Measurements from ENCODE around the gene ANAPC5. TPM values are rescaled to one million over a fixed set of nuclear protein-coding genes. Genes with fewer than 3 reads are reported as not detected.
"Not testable (repeated sequence)": the region's sequence is repeated elsewhere in the genome, so short reads cannot be mapped to it uniquely, and the experiment has no call there.

The ANAPC5 gene
- total and polyA plus RNA-seq, 2 donors (not counting 1 experiment from before 2014, with no cell fraction given), result 113 to 149 TPM

DNA sequence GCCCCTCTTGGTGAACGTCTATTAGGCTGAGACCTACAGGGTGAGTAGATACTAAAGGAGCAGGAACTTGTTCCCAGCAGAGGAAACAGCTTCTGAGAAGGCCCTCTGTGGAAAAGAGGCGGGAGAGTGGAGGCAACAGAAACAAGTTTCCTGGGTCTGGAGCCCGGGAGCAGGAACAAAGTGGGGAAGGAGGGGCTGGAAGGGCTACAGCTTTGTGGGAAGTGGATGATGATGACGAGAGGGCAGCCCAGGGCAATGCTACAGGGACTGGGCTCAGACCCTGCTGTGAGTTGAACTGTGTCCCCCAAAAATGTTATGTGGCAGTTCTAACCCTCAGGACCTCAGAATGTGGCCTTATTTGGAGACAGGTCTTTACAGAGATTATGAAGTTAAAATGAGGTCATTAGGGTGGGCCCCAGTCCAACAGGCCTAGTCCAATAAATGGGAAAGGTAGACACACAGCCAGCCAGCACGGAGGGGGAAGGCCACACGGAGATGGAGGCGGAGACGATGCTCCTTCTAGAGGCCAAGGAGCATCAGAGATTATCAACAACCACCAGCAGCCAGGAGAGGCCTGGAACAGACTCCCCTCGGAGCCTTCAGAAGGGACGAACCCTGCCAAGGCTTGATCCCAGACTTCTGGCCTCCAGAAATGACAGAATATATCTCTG is 70.0 kb downstream of the ANAPC5 start:
- H3K27ac ChIP-seq (ENCODE audit: insufficient read depth, low read length), result no peak overlapping the region
- no peak overlapping the region for H2AFZ ChIP-seq (ENCODE audit: low read length)
- no peaks in the 10 kb centered on the region for H3K9me3 ChIP-seq (ENCODE audit: control insufficient read depth, insufficient read depth, low read depth, low read length)
- peaks cover 15% of the 10 kb centered on the region for H3K4me1 ChIP-seq (ENCODE audit: control insufficient read depth, extremely low read depth, insufficient read depth, low read length)
- no peak for DNase-seq (ENCODE audit: low read depth in 2 of 2)
- H3K27me3 ChIP-seq (ENCODE audit: control insufficient read depth, insufficient read depth, low read length), result no peaks in the 10 kb centered on the region
- no peaks in the 10 kb centered on the region for H4K20me1 ChIP-seq (ENCODE audit: control insufficient read depth, extremely low read depth, insufficient read depth, low read length)
- H3K36me3 ChIP-seq (ENCODE audit: control insufficient read depth, insufficient read depth, low read length), result peaks cover 1% of the 10 kb centered on the region
- TF ChIP-seq, protein P1, sequence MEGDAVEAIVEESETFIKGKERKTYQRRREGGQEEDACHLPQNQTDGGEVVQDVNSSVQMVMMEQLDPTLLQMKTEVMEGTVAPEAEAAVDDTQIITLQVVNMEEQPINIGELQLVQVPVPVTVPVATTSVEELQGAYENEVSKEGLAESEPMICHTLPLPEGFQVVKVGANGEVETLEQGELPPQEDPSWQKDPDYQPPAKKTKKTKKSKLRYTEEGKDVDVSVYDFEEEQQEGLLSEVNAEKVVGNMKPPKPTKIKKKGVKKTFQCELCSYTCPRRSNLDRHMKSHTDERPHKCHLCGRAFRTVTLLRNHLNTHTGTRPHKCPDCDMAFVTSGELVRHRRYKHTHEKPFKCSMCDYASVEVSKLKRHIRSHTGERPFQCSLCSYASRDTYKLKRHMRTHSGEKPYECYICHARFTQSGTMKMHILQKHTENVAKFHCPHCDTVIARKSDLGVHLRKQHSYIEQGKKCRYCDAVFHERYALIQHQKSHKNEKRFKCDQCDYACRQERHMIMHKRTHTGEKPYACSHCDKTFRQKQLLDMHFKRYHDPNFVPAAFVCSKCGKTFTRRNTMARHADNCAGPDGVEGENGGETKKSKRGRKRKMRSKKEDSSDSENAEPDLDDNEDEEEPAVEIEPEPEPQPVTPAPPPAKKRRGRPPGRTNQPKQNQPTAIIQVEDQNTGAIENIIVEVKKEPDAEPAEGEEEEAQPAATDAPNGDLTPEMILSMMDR (conservative IDR thresholded peaks at IDR 0.05 in 1 of 2, IDR thresholded peaks at IDR 0.05 in 1 of 2; ENCODE audit: low read depth in 1 of 2, low read length in 2 of 2), result no peak
- TF ChIP-seq EZH2 (IDR thresholded peaks at IDR 0.05; ENCODE audit: low read length, missing control alignments), result no peak
- H3K4me2 ChIP-seq (ENCODE audit: extremely low read depth, insufficient read depth, low read length), result no peak overlapping the region
- no peak overlapping the region for H3K4me3 ChIP-seq (replicated peaks in 1 of 4; ENCODE audit: control extremely low read depth in 1 of 4, insufficient read depth in 1 of 4, low read depth in 3 of 4, low read length in 4 of 4)
- H3K79me2 ChIP-seq (ENCODE audit: control insufficient read depth, insufficient read depth, low read length), result peaks cover 6% of the 10 kb centered on the region
- no peak overlapping the region for H3K9ac ChIP-seq (ENCODE audit: insufficient read depth, low read length)

DNA sequence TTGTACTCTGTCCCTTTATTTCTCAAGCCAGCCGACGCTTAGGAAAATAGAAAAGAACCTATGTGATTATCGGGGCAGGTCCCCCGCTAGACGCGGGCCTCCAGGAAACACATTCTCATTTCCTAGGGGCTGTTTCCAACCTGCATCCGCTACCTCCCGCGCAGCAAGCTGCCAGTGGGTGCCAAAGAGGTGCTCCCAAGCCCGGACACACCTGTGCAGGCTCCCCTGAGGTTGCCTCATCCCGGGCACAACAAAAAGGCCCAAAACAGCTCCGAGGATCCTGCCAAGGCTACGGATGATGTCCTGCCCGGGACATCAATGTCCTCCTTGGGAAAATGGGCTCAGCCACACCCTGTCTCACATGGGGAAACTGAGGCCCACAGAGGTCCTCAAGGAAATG is 71.1 kb downstream of the ANAPC5 start:
- not testable (repeated sequence) for H3K27me3 ChIP-seq (ENCODE audit: control insufficient read depth, insufficient read depth, low read length); H3K36me3 ChIP-seq (ENCODE audit: control insufficient read depth, insufficient read depth, low read length); H3K4me3 ChIP-seq (replicated peaks in 1 of 4; ENCODE audit: control extremely low read depth in 1 of 4, insufficient read depth in 1 of 4, low read depth in 3 of 4, low read length in 4 of 4); DNase-seq (ENCODE audit: low read depth in 2 of 2); H3K9me3 ChIP-seq (ENCODE audit: control insufficient read depth, insufficient read depth, low read depth, low read length); H4K20me1 ChIP-seq (ENCODE audit: control insufficient read depth, extremely low read depth, insufficient read depth, low read length); H3K27ac ChIP-seq (ENCODE audit: insufficient read depth, low read length); H3K9ac ChIP-seq (ENCODE audit: insufficient read depth, low read length); H3K79me2 ChIP-seq (ENCODE audit: control insufficient read depth, insufficient read depth, low read length); H3K4me2 ChIP-seq (ENCODE audit: extremely low read depth, insufficient read depth, low read length); H2AFZ ChIP-seq (ENCODE audit: low read length)
- H3K4me1 ChIP-seq (ENCODE audit: control insufficient read depth, extremely low read depth, insufficient read depth, low read length), result peaks cover 15% of the 10 kb centered on the region

DNA sequence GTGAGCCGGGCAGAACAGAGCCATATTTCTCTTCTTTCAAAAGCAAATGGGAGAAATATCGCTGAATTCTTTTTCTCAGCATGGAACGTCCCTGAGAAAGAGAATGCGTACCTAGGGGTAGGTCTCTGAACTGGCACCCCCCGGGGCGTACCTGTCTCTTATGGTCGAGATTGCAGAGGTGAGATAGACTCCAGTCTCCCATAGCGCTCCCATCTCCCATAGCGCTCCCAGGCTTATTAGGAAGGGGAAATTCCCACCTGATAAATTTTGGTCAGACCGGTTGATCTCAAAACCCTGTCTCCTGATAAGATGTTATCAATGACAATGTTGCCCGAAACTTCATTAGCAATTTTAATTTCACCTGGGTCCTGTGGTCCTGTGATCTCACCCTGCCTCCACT is 71.7 kb downstream of the ANAPC5 start:
- H3K36me3 ChIP-seq (ENCODE audit: control insufficient read depth, insufficient read depth, low read length); H3K79me2 ChIP-seq (ENCODE audit: control insufficient read depth, insufficient read depth, low read length); H3K27me3 ChIP-seq (ENCODE audit: control insufficient read depth, insufficient read depth, low read length); DNase-seq (ENCODE audit: low read depth in 2 of 2); H3K4me3 ChIP-seq (replicated peaks in 1 of 4; ENCODE audit: control extremely low read depth in 1 of 4, insufficient read depth in 1 of 4, low read depth in 3 of 4, low read length in 4 of 4); H4K20me1 ChIP-seq (ENCODE audit: control insufficient read depth, extremely low read depth, insufficient read depth, low read length); H3K4me2 ChIP-seq (ENCODE audit: extremely low read depth, insufficient read depth, low read length); H3K9ac ChIP-seq (ENCODE audit: insufficient read depth, low read length); H3K27ac ChIP-seq (ENCODE audit: insufficient read depth, low read length); H2AFZ ChIP-seq (ENCODE audit: low read length); H3K9me3 ChIP-seq (ENCODE audit: control insufficient read depth, insufficient read depth, low read depth, low read length): not testable (repeated sequence)
- peaks cover 15% of the 10 kb centered on the region for H3K4me1 ChIP-seq (ENCODE audit: control insufficient read depth, extremely low read depth, insufficient read depth, low read length)

DNA sequence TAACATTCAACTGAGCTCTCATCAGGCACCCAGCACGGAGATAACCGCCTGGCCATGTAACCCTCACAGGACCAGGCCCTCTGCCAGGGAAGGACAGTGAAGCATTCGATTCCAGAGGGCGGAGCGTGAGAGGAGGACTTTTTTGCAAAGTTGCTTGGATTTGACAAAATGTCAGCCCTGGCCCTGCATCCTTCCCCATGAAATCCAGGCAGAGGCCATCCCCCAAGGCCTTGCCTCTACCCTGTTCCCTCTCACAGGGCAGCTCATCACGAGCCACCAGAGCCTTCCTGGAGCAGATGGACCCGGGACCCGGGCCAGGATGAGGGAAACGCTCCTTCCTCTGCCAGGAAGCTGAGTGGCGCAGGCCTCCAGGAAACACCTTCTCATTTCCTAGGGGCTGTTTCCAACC is 72.7 kb downstream of the ANAPC5 start:
- Histone ChIP-seq H3K27me3 (ENCODE audit: control insufficient read depth, insufficient read depth, low read length) (no peaks in the 10 kb centered on the region), H4K20me1 (ENCODE audit: control insufficient read depth, extremely low read depth, insufficient read depth, low read length) (no peaks in the 10 kb centered on the region), H3K36me3 (ENCODE audit: control insufficient read depth, insufficient read depth, low read length) (peaks cover 1% of the 10 kb centered on the region), H3K27ac (ENCODE audit: insufficient read depth, low read length) (peak overlapping the region; percentile 34), H3K9me3 (ENCODE audit: control insufficient read depth, insufficient read depth, low read depth, low read length) (no peaks in the 10 kb centered on the region), H3K4me1 (ENCODE audit: control insufficient read depth, extremely low read depth, insufficient read depth, low read length) (peaks cover 12% of the 10 kb centered on the region), H3K79me2 (ENCODE audit: control insufficient read depth, insufficient read depth, low read length) (peaks cover 4% of the 10 kb centered on the region), H3K4me3 (replicated peaks in 1 of 4; ENCODE audit: control extremely low read depth in 1 of 4, insufficient read depth in 1 of 4, low read depth in 3 of 4, low read length in 4 of 4) (no peak overlapping the region), H2AFZ (ENCODE audit: low read length) (peak overlapping the region; percentile 36), H3K4me2 (ENCODE audit: extremely low read depth, insufficient read depth, low read length) (peak overlapping the region; percentile 56), H3K9ac (ENCODE audit: insufficient read depth, low read length) (no peak overlapping the region)
- DNase-seq (ENCODE audit: low read depth in 2 of 2), result peak; percentile 23 to 59
- TF ChIP-seq EZH2 (IDR thresholded peaks at IDR 0.05; ENCODE audit: low read length, missing control alignments), result no peak
- TF ChIP-seq, protein P1 (conservative IDR thresholded peaks at IDR 0.05 in 1 of 2, IDR thresholded peaks at IDR 0.05 in 1 of 2; ENCODE audit: low read depth in 1 of 2, low read length in 2 of 2), result no peak
